HG02571 (cell line): Measurements from ENCODE around the gene SUCLA2.
"Not testable (repeated sequence)": the region's sequence is repeated elsewhere in the genome, so short reads cannot be mapped to it uniquely, and the experiment has no call there.

ENCODE experiments used
- ATAC-seq: cut with Tn5 transposase; IDR thresholded peaks from one replicate; pipeline ENCODE4 v1.9.1; 2021; ENCODE audit warnings: mild to moderate bottlenecking, moderate library complexity; ENCODE audit not compliant: unreplicated experiment

The SUCLA2 gene

DNA sequence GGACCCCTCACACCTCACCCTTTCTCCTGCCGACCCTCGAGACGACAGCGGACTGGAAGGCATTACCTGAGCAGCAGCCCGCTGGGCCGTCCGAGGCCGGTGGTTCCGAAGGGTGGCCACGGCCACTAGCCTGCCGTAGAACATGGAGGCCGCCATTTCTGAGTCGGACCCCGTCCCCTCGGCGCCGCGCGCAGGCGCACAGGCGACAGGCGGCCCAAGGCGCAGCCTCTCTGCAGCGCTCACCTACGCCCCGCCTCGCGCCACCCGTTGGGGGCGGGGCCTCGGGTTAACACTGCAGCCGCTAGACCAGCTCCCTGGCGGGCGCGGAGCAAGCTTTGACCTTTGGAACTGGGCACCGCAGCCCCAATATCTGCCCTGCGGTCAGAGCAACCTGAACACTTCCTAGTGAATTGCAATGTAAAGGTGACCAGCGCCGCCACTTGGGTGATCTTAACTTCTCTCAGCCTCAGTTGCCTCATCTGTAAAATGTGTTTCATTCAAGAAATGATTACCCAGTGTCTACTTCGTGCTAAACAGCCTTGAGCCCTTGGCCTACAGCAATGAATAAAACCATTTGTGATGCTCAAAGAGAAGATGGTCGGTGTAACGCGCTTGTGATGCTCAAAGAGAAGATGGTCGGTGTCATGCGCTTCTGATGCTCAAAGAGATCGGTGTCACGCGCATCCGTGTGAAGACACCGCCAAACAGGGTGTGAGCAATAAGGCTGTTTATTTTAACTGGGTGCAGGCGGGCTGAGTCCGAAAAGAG, at the start of gene SUCLA2:
SUCLA2 (minus strand) TSS at position 160 of the 768 bp plus-strand sequence; CDS start at position 156, 4 bp downstream.
- ATAC-seq, result peak; percentile 99

DNA sequence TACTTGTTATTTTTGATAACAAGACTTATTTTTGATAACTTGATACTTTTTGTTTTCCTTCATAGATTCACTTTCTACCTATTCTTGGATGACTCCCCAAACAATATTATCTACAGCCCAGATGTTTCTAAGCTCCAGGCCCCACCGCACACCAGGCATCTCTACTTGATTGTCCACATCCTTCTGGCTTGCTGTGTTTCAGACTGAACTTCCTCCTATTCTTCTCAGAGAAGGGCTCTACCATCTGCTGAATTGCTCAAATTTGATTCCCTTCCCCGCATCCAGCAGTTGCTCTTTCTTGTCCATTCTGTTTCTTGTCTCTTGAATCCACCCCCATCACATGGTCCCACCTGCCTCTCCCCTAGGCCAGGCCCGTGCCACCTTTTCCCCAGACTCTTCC, 49.5 kb upstream of the SUCLA2 start:
- ATAC-seq, result no peak

DNA sequence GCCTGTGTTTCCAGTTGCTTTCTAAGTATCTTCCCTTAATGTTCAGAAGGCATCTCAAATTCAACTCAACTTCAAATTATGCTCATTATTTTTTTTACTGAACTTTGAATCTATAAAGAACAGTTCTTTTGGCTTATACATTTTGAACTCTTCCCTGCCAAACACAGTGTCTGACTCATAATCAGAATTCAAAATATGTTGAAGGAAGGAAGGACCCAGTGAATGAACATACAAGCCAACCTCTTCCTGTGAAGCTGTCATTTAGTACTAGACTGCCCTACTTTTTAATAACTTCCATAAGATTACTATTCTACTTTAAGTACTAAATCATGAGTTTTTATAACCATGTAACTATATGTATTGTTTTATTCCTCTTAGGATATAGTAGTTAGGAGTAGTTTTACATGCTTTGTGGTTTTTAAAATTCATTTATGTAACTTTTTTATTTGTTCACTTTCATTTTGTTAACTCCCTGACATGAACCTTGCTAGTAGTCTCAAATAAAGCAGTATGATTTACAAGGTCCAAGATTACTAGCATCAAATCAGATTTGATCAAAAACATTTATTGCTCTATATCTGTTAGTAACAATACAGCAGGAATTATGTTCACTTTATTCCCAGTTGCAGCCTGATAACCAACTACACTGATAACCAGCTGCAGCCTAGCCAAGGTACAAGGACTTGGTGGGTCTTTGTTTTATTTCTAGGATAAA, 42.9 kb upstream of the SUCLA2 start:
- no peak for ATAC-seq

DNA sequence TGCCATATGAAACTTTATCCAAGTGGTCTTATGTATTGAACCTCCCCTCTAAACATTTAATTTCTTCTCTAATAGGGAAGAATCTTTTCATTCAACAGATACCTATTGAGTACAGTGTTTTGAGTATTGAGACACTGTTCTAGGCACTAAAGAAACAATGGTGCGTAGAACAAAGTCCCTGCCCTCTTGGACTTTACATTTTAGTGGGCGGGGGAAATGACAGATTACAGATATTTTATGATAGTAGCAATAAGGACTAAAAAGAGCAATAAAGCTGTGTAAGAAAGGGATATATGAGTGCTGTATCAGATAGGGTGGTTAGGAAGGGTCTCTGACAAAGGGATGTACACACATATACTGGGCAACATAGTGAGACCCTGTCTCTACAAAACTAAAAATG, 41.8 kb upstream of the SUCLA2 start:
- ATAC-seq, result no peak

DNA sequence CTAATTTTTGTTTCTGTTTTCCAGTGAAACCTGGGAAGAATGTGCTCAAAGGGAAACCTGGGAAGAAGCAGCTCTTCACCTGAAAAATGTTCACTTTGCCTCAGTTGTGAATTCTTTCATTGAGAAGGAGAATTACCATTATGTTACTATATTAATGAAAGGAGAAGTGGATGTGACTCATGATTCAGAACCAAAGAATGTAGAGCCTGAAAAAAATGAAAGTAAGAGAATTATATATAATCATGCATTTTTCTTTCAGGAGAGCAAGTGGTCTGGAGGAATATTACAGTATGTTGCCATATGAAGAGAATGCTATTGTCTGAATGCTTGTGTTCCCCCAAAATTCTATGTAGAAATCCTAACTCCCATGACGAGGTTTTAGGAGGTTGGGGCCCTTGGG, 39.8 kb upstream of the SUCLA2 start:
- ATAC-seq, result no peak

DNA sequence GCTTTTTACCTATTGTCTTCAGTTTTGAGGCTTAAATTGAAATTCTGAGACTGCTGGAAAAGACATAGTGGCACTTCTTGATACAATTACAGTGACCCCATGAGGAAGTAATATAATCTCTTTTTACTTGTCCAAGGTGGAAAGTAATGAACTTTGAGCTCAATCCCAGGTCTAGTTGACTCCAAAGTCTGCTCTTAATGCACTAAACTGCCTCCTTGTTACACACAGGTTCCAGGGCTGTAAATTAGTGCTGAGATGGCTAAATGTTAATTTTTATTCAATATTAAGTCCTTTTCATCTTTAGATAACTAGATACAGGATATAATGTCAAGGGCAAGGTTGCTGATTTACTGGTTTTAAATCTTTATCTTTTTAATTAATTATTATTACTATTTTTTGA, 39.0 kb upstream of the SUCLA2 start:
- ATAC-seq, result no peak

DNA sequence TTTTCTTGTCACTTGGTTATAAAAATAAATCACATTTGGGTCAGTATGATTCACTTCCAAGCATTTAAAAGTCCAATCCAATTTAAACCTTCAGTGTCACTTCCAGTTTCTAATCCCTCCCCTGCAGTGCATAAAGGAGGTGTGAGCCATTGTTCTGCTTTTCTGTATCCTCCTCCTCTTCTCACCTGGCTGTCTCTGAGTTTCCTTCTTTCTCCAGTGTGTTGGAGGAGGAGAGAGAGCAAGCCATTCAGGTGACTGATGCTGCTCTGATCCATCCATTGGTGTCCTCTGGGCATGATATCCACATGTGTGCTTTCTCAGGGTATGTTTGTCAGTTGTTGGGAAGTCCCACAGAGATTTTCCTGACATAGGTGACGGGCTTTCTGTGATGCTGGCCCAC, 37.7 kb upstream of the SUCLA2 start:
- ATAC-seq, result no peak

DNA sequence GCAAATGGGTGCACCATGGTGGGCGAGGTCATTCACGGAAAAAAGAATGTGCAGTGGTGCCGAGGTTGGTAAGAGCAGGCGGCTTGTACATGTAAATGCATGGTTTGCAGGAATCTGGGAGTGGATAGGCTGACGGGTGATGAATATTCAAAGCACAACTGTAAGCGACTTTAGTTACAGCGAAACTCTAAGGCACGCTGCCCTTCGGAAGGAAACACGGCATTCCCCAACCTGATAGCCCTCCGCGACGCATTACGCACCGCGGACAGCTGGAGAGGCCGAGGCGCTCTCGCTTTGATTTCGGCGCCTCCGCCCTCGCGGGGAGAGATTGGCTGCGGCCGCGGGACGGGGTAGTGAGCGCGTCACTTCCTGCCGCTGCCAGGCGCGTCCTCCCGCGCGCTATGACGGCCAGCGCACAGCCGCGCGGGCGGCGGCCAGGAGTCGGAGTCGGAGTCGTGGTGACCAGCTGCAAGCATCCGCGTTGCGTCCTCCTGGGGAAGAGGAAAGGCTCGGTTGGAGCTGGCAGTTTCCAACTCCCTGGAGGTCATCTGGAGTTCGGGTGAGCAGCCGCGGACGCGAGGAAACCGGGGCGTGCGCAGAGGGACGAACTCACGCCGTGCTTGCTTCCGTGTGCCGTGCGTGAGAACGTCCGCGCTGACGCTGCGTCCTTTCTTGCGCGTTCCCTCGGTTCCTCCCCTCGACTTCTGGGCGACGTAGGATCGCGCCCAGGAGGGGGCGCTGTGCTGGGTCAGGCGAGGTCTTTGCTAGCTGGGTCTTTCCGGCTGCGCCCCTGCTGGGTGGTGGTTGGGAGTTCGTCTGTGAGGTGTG, 36.5 kb upstream of the SUCLA2 start, which contains the start of gene NUDT15:
NUDT15 (plus strand) TSS at position 381 of the 828 bp plus-strand sequence; CDS start at position 402, 21 bp downstream.
- ATAC-seq, result peak; percentile 92

DNA sequence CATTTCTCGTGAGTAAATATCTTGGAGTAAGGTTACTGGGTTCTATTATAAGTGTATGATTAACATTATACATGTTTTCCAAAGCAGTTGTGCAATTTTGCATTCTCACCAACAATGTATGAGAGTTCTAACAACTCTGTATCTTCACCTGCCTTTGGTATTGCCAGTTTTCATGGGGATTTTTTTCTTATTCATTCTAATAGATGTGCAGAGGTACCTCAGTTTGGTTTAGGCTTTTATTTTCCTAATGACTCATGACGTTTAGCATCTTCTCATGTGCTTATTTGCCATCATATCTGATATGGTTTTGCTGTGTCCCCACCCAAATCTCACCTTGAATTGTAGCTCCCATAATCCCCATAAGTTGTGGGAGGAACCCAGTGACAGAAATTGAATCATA, 28.8 kb upstream of the SUCLA2 start:
- no peak for ATAC-seq

DNA sequence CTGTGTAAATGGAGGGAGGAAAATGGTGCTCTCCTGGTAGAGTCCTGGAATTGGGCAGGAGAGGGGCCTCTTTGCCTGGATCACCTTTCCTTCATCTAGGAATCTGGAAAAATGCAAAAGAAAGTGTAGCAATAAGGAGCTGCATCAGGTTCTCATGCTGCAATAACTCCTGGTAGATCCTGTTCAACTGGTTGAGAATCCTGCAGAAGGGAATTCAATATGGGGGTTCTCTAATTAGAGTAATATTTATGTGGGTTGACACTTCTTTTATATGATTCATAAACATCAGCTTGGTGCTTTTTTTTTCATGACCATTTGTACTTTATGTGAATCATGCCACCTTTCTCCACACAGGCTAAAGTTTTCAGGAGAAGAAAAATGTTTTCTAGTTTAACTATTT, 27.0 kb upstream of the SUCLA2 start:
- ATAC-seq, result no peak

DNA sequence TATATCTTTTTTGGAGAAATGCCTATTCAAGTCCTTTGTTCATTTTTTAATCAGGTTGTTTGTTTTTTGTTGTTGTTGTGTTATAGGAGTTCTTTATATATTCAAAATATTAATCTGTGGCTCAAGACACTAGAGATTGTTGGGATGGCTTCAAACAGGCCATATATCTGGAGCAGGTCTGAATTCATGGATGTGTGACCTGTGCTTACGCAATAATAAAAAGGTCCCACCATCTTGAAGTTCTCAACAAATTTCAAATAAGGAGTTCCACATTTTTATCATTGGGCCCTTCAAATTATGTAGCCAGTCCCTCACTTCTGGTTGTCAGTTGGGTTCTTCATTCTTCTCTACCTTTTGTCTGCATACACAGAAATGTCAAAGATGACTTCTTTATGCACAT, 18.7 kb upstream of the SUCLA2 start:
- ATAC-seq, result no peak

DNA sequence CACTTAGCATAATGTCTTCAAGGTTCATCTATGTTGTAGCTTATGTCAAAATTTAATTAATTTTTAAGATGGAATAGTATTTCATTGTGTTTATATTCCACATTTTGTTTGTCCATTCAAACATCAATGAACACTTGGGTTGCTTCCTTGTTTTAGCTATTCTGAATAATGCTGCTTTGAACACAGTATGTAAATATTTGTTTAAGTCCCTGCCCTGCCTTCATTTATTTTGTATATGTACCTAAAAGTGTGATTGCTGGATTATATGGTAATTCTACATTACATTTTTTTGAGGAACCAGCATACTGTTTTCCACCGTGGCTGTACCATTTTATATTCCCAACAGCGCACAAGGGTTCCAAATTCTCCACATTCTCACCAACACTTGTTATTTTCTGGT, 17.6 kb upstream of the SUCLA2 start:
- ATAC-seq, result no peak

DNA sequence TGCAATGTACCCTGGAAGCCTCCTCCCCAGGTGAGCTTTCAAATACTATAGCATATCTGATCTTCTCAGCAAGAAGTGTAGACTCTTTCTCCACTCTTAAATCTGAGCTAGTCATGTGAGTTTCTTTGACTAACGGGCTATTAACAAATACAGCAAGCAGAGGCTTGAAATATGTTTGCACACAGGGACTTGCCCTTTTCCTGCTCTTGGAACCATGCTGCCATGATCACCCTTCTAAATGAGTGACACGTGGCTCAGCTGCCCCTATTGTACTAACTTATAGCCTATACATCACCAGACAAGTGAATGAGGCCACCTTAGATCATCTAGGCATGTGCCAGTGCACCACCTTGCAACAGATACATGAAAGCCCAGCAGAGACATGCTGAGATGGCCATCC, 13.3 kb upstream of the SUCLA2 start:
- no peak for ATAC-seq

DNA sequence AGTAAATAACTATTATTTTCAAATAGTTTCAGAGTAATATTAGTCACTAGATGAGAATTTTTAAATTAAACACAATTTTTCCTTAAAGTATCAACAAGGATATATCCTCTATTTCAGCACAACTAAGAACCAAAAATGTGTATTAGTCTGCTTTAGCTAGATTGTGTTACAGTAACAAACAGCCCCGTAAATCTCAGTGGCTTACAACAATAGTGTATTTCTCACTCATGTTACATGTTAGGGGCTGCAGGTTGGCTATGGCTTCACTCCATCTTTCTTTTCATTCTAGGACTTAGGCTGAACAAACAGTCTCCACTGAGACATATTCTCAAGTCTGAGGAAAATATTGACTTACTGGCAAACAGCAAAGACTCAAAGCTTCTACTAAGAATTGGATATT, 11.6 kb upstream of the SUCLA2 start:
- ATAC-seq, result no peak

DNA sequence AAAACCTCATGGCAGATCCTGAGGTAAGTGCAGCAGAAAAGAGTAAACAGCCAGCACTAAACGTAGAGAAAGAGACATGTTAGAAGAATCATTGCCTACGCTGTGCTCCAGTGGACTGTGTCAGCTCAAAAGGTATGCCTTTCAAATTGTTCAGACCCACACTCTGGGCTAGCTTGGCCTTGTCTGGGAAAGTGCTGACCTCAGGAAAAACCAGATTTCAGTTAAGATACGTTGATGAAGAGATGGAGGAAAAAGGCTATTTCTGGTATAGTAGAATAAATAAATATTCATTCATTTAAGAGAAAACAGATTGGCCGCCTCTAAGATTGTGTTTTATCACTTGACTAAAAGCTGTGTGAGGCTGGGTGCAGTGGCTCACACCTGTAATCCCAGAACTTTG, 9.6 kb upstream of the SUCLA2 start:
- ATAC-seq, result no peak

DNA sequence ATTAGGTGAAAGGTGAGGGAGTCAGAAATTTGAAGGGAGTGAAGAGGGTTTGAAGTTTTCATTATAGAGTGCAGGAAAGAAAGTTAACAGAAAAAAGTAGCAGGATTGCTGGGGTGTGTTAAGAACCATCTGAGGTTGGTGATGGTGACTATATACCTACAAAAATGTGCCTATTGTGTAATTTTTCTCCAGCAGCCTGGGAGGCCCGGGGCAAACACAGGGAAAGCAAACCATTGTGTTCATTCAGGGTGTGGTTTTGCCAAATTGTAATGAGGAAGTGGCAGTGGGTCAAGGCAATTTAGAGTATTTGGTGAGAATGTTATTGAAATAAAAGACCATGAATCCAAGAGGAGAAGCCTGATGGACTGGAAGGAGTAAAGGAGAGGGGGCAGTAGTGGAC, 8.2 kb upstream of the SUCLA2 start:
- no peak for ATAC-seq

DNA sequence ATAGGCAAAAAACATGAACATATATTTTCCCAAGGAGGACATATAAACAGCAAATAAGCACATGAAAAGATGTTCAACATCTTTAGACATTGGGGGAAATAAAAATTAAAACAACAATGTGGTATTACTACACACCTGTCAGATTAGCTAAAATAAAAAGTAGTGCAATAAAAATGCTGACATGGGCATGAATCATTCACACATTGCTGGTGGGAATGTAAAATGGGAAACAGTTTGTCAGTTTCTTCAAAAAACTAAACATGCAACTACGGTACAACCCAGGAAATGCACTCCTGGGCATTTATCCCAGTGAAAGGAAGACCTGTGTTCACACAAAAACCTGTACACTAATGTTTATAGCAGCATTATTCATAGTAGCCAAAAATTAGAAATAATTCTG, 5.3 kb upstream of the SUCLA2 start:
- no peak for ATAC-seq

DNA sequence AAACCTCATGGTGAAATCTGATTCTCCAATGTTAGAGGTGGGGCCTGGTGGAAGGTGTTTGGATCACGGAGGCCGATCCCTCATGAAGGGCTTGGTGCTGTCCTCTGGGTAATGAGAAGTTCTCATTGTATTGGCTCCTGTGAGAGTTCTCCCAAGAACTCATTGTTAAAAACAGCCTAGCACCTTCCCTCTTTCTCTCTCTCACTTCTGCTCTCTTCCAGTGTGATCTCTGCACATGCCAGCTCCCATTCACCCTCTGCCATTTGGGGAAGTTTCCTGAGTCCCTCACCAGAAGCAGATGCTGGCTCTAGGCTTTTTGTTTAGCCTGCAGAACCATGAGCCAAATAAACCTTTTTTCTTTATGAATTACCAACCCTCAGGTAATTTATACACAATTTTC, 3.1 kb upstream of the SUCLA2 start:
- no peak for ATAC-seq

DNA sequence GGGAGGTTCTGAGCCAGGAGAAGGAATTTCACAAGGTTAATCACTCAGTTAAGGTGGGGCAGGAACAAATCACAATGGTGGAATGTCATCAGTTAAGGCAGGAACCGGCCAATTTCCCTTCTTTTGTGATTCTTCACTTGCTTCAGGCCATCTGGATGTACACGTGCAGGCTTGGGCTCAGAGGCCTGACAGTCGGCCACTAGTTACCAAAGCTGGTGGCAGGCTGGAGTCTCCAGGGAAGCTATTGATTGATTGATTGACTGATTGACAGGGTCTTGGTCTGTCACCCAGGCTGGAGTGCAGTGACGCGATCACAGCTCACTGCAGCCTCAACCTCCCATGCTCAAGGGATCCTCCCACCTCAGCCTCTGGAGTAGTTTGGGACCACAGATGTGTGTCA, 926 bp upstream of the SUCLA2 start:
- ATAC-seq, result not testable (repeated sequence)

DNA sequence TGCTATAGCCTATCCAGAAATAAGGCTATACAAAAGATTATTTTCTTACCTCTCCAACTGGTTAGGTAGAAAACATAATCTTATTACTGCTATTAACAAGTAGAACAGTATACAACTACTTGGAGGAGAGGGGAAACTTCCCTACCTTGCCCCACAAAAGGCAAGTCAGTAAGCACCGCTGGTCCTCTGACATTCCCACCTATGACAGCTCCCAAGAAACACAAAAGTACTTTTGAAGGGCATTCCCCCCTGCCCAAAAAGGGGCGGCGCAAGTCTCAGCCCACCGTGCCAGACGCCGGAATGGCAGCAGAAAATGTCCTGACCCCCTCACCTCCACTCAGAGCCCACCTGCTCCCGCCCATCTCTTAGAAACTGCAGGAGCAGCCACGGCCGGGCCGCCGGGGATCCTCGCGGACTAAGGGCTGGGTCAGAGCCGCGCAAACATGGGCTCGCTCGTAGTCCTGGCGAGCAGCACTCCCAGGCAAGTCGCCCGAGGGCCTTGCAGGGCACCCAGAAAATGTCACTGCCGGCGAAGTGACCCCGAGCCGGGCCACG, 437 bp downstream of the SUCLA2 start:
- ATAC-seq, result peak; percentile 37

DNA sequence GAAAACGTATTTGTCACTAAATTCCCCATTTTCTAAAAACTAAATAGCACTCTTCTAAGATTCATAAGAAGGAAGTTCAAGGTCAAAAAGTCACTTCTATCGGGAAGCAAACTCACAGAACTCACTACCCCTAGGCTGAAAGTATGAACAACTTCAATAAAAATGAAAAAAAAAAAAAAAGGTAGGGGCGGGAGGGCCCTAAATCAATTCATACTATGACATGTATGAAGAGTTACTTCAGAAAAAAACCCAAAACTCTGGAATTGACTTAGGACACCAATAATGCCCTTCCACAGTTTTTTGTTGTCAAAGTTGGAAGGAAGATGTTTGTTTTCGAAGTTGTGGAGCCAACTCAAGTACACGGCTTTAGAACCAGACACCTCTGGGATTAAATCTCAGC, 1.1 kb downstream of the SUCLA2 start:
- no peak for ATAC-seq
